Gastroesophageal sphincter (tissue), 4 donors: ENCODE measurements around the gene BMAL1. TPM values are rescaled to one million over a fixed set of nuclear protein-coding genes. Genes with fewer than 3 reads are reported as not detected.

Experiments
- ATAC-seq: fragments of 150-250 bp; one replicate; pipeline ENCODE4 v1.9.1; 2016; ENCODE audit warnings: mild to moderate bottlenecking, moderate library complexity
- H3K27ac ChIP-seq, 4 donors: fragments of 200-600 bp; sonication (generic) in 3 of 4; 1 replicate in 3 of 4; 2 replicates in 1 of 4; pipeline ENCODE4 v1.5.1; 2016 to 2019
- H3K27me3 ChIP-seq: fragments of 200-600 bp; sonication (generic); one replicate; pipeline ENCODE4 v1.5.1; 2019
- H3K36me3 ChIP-seq, 2 donors: fragments of 200-600 bp; sonication (generic); one replicate each; pipeline ENCODE4 v1.5.1; 2019; ENCODE audit warnings: control low read depth in 1 of 2
- H3K4me1 ChIP-seq, 3 donors: fragments of 200-600 bp; sonication (generic); 1 replicate in 2 of 3; 2 replicates in 1 of 3; pipeline ENCODE4 v1.5.1; 2016 to 2019; ENCODE audit warnings: control low read depth in 2 of 3
- H3K4me3 ChIP-seq, 2 donors: fragments of 200-600 bp; sonication (generic); one replicate each; pipeline ENCODE4 v1.5.1; 2019; ENCODE audit warnings: mild to moderate bottlenecking in 1 of 2, moderate library complexity in 1 of 2
- H3K9me3 ChIP-seq, 3 donors: fragments of 200-600 bp; sonication (generic); one replicate each; pipeline ENCODE4 v1.5.1; 2017 to 2019; ENCODE audit warnings: control low read depth in 2 of 3
- EP300 ChIP-seq: sonication (generic); formaldehyde crosslinking; IDR thresholded peaks from one replicate; pipeline ENCODE4 v1.6.1; 2017; ENCODE audit warnings: antibody characterized with exemption, mild to moderate bottlenecking
- POLR2A ChIP-seq, 2 donors: fragments of 450-650 bp; IDR thresholded peaks; one replicate each; pipeline ENCODE4 v1.6.1; 2017; ENCODE audit warnings: antibody characterized with exemption in 2 of 2, mild to moderate bottlenecking in 2 of 2, moderate library complexity in 1 of 2
- POLR2AphosphoS5 ChIP-seq: sonication (generic); formaldehyde crosslinking; IDR thresholded peaks from one replicate; pipeline ENCODE4 v1.6.1; 2017; ENCODE audit warnings: antibody characterized with exemption
- WGBS, 2 donors: methylation state at CpG; one replicate each; pipeline ENCODE4 v1.1.5; 2018; ENCODE audit warnings: low coverage in 1 of 2; 5-methylcytosine and 5-hydroxymethylcytosine counted together
- total RNA-seq, 4 donors: library from RNA; depleted of rRNA; stranded (reverse); fragments of >200 nt; gene quantifications; one replicate each; pipeline ENCODE4 v1.1.0, GENCODE V29; 2016
- TF ChIP-seq, protein P1 (sequence below), 4 experiments: fragments of 200-600 bp in 2 of 4; fragments of 450-650 bp in 2 of 4; sonication (generic) in 1 of 4; IDR thresholded peaks; one replicate each; pipeline ENCODE4 v1.5.1; 2017 to 2019; ENCODE audit warnings: antibody characterized with exemption in 4 of 4, mild to moderate bottlenecking in 2 of 4, moderate library complexity in 2 of 4

Gene BMAL1
- total RNA-seq, 4 donors from 2014 or later = 32.2 to 38.4 (median 36.0) TPM

DNA sequence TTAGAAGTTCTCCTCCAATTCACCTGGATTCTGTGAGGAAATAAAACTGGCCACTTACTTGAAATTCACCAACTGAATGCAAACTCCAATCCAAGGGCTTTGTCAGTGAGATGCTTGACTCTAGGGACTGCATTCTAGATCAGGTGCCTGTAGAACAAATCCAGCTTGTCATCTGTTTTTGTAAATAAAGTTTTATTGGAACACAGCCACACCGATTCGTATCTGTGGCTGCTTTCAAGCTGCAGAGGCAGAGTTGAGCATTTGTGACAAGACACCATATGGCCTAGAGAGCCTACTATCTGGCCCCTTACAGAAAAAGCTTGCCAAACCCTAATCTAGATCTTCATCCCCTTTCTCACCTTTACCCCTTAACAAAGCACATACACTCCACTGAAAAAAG, 103.1 kb downstream of the BMAL1 start:
- no peak for ATAC-seq
- WGBS, 2 donors = 95 to 100% methylated on average over 2 of the region's 2 CpGs
- TF ChIP-seq EP300 = no peak
- no peak for TF ChIP-seq POLR2A (IDR thresholded peaks at IDR 0.05)
- TF ChIP-seq, protein P1, sequence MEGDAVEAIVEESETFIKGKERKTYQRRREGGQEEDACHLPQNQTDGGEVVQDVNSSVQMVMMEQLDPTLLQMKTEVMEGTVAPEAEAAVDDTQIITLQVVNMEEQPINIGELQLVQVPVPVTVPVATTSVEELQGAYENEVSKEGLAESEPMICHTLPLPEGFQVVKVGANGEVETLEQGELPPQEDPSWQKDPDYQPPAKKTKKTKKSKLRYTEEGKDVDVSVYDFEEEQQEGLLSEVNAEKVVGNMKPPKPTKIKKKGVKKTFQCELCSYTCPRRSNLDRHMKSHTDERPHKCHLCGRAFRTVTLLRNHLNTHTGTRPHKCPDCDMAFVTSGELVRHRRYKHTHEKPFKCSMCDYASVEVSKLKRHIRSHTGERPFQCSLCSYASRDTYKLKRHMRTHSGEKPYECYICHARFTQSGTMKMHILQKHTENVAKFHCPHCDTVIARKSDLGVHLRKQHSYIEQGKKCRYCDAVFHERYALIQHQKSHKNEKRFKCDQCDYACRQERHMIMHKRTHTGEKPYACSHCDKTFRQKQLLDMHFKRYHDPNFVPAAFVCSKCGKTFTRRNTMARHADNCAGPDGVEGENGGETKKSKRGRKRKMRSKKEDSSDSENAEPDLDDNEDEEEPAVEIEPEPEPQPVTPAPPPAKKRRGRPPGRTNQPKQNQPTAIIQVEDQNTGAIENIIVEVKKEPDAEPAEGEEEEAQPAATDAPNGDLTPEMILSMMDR (IDR thresholded peaks at IDR 0.05) = no peak
- no peak for TF ChIP-seq POLR2AphosphoS5
- Histone ChIP-seq H3K27ac (no peak overlapping the region), H3K27me3 (no peaks in the 10 kb centered on the region), H3K4me1 (peaks cover 0 to 6% (median 0%) of the 10 kb centered on the region in 3 donors), H3K36me3 (peaks cover 0 to 84% of the 10 kb centered on the region in 2 donors), H3K9me3 (no peaks in the 10 kb centered on the region), H3K4me3 (no peak overlapping the region)

DNA sequence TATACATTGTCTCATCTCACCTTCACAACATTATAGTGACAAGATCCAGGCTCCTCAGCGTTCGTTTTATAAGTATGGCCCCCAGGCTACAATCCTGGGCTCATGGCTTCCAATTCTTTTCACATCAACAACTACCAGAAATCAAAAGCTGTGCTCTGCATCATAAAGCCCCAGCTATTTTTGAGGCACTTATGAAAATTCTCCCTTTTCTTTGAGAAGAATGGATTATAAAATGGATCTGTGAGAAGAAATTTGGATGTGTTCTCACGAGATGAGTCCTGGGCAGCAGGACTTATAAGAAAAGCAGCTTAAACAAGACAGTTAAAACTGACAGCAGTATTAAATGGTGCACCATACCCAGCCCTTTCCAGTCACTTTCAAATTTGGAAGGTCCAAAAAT, 105.2 kb downstream of the BMAL1 start:
- Histone ChIP-seq H3K36me3 (peaks cover 2 to 84% of the 10 kb centered on the region in 2 donors), H3K27me3 (no peaks in the 10 kb centered on the region), H3K9me3 (no peaks in the 10 kb centered on the region), H3K4me1 (peaks cover 0 to 6% (median 0%) of the 10 kb centered on the region in 3 donors), H3K4me3 (no peak overlapping the region), H3K27ac (no peak overlapping the region)
- 62 to 87% methylated on average over 3 of the region's 3 CpGs for WGBS, 2 donors
- ATAC-seq = no peak
- TF ChIP-seq POLR2A (IDR thresholded peaks at IDR 0.05) (no peak), EP300 (no peak), POLR2AphosphoS5 (no peak)
- TF ChIP-seq, protein P1 (IDR thresholded peaks at IDR 0.05) = no peak

DNA sequence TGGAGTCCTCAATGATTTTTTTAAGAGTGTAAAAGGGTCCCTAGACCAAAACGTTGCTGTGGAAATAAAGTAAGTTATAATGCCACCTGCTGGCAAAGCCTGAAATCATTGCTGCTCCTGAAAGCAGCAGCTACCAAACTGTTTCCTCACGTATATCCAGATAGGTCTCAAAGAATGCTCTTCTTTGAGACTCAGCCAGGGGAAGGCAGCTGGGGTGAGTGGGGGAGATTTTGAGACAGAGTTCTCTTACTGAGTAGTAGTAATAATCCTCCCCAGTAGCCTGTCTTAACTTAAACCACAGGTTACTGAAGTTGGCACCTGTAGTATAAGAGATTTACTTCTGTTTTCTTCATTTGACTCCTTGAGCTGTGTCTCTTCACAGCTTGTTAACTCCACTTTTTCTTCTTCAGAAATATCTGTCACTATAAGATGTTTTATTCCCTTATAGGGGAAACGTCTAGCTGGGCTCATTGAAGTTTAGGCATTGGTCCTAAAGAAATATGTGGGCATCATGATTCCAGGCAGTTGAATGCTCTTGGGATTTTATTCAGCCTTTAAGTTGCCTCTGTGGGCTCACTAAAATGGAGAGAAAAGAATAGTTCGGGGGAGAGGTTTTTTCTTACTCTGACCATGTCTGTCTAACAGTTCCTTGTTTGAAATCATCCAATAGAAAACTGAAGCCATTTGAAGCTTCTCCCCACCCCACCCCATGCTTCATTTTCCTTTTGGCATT, 107.5 kb downstream of the BMAL1 start:
- Histone ChIP-seq H3K27ac (no peak overlapping the region), H3K4me3 (no peak overlapping the region), H3K9me3 (no peaks in the 10 kb centered on the region), H3K27me3 (no peaks in the 10 kb centered on the region), H3K4me1 (peaks cover 0 to 6% (median 0%) of the 10 kb centered on the region in 3 donors), H3K36me3 (peaks cover 2 to 84% of the 10 kb centered on the region in 2 donors)
- TF ChIP-seq EP300 = no peak
- TF ChIP-seq, protein P1 (IDR thresholded peaks at IDR 0.05) = peak; percentile 52 to 68 (median 58)
- no peak for TF ChIP-seq POLR2AphosphoS5
- no peak for TF ChIP-seq POLR2A (IDR thresholded peaks at IDR 0.05)
- WGBS, 2 donors = 22 to 23% methylated on average over 3 to 4 of the region's 4 CpGs
- no peak for ATAC-seq

DNA sequence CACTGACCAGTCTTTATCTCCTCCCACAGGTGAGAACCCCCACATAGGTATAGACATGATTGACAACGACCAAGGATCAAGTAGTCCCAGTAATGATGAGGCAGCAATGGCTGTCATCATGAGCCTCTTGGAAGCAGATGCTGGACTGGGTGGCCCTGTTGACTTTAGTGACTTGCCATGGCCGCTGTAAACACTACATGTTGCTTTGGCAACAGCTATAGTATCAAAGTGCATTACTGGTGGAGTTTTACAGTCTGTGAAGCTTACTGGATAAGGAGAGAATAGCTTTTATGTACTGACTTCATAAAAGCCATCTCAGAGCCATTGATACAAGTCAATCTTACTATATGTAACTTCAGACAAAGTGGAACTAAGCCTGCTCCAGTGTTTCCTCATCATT, 109.0 kb downstream of the BMAL1 start:
- Histone ChIP-seq H3K9me3 (no peaks in the 10 kb centered on the region), H3K27ac (no peak overlapping the region), H3K4me3 (no peak overlapping the region), H3K4me1 (peaks cover 0 to 6% (median 0%) of the 10 kb centered on the region in 3 donors), H3K36me3 (peaks cover 2 to 82% of the 10 kb centered on the region in 2 donors), H3K27me3 (no peaks in the 10 kb centered on the region)
- no peak for ATAC-seq
- TF ChIP-seq, protein P1 (IDR thresholded peaks at IDR 0.05) = no peak
- WGBS, 2 donors = 86 to 100% methylated on average over 1 to 2 of the region's 2 CpGs

DNA sequence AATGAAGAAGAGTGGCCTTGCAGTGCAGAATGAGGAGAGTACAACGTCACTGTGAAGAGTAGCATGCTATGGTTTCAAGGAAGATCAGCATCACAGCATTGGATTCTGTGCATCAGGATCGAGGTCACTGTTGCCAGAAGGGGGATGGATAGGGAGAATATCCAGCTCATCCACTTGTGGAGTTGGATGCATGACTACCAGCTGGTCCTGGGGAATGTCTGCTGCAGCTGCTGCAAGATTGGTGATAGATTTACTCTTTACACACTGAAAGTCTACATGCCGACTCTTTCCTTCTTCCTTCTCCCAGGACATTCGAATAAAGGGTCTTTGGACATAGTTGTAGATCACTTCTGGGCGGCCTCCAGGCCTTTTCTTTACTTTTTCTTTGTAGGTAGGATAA, 111.2 kb downstream of the BMAL1 start:
- 73% methylated on average over 4 to 5 of the region's 5 CpGs for WGBS, 2 donors
- Histone ChIP-seq H3K4me3 (no peak overlapping the region), H3K27ac (no peak overlapping the region), H3K4me1 (peaks cover 0 to 6% (median 0%) of the 10 kb centered on the region in 3 donors), H3K36me3 (peaks cover 2 to 69% of the 10 kb centered on the region in 2 donors), H3K9me3 (no peaks in the 10 kb centered on the region), H3K27me3 (no peaks in the 10 kb centered on the region)
- no peak for ATAC-seq
- TF ChIP-seq POLR2AphosphoS5 (no peak), POLR2A (IDR thresholded peaks at IDR 0.05) (no peak), EP300 (no peak)
- TF ChIP-seq, protein P1 (IDR thresholded peaks at IDR 0.05) = no peak
